Thoracic aorta (tissue), 2 donors: ENCODE data around the gene L1CAM. TPM values are rescaled to one million over a fixed set of nuclear protein-coding genes. Genes with fewer than 3 reads are reported as not detected.

Experiments
- ATAC-seq: fragments of 150-250 bp; one replicate; pipeline ENCODE4 v1.8.0; 2017; ENCODE audit warnings: low read depth; ENCODE audit not compliant: insufficient number of reproducible peaks, low FRiP score
- DNase-seq: peaks from one replicate; pipeline ENCODE4 v3.0.0-alpha.2; 2020; ENCODE audit warnings: low spot score
- H3K27ac ChIP-seq, 2 donors: fragments of 200-600 bp; sonication (generic); 1 replicate in 1 of 2; 2 replicates in 1 of 2; pipeline ENCODE4 v1.5.1; 2016; ENCODE audit warnings: mild to moderate bottlenecking in 2 of 2, moderate library complexity in 2 of 2
- H3K27me3 ChIP-seq: fragments of 200-600 bp; sonication (generic); replicated peaks from 2 replicates; pipeline ENCODE4 v1.6.0; 2016; ENCODE audit warnings: mild to moderate bottlenecking; ENCODE audit not compliant: insufficient read depth
- H3K36me3 ChIP-seq: fragments of 200-600 bp; sonication (generic); one replicate; pipeline ENCODE4 v1.5.1; 2016
- H3K4me1 ChIP-seq, 2 donors: fragments of 200-600 bp; sonication (generic); 1 replicate in 1 of 2; 2 replicates in 1 of 2; pipeline versions ENCODE4 v1.5.1 to v1.6.0; 2016; ENCODE audit warnings: low read depth in 2 of 2, mild to moderate bottlenecking in 1 of 2; ENCODE audit not compliant: control insufficient read depth in 1 of 2
- H3K4me3 ChIP-seq: fragments of 200-600 bp; sonication (generic); 2 replicates; pipeline ENCODE4 v1.5.1; 2016; ENCODE audit warnings: mild to moderate bottlenecking
- H3K9me3 ChIP-seq: fragments of 200-600 bp; sonication (generic); 2 replicates; pipeline ENCODE4 v1.5.1; 2016
- total RNA-seq, 2 donors: library from RNA; depleted of rRNA; stranded (reverse); fragments of >200 nt; gene quantifications; one replicate each; pipeline versions ENCODE4 v1.1.0 to v1.2.3, GENCODE V29; 2016
- TF ChIP-seq, protein P1 (sequence below): fragments of 200-600 bp; sonication (generic); IDR thresholded peaks from one replicate; pipeline ENCODE4 v1.5.1; 2019; ENCODE audit warnings: antibody characterized with exemption

L1CAM gene
- total RNA-seq, 2 donors from 2014 or later: 1.1 to 18.3 TPM

DNA sequence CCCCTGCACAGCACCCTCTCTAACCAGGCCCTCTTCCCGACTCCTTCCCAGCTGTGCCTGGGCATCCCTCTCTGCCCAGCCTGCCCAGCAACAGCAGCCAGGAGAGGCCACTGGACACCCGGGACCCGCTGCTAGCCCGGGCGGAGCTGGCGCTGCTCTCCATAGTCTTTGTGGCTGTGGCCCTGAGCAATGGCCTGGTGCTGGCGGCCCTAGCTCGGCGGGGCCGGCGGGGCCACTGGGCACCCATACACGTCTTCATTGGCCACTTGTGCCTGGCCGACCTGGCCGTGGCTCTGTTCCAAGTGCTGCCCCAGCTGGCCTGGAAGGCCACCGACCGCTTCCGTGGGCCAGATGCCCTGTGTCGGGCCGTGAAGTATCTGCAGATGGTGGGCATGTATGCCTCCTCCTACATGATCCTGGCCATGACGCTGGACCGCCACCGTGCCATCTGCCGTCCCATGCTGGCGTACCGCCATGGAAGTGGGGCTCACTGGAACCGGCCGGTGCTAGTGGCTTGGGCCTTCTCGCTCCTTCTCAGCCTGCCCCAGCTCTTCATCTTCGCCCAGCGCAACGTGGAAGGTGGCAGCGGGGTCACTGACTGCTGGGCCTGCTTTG is 19.6 kb upstream of the L1CAM start:
- Histone ChIP-seq H3K4me1 (no peaks in the 10 kb centered on the region), H3K36me3 (no peaks in the 10 kb centered on the region), H3K9me3 (no peaks in the 10 kb centered on the region), H3K27ac (no peak overlapping the region), H3K4me3 (no peak overlapping the region), H3K27me3 (no peaks in the 10 kb centered on the region)
- DNase-seq (no peak), ATAC-seq (no peak)
- TF ChIP-seq, protein P1, sequence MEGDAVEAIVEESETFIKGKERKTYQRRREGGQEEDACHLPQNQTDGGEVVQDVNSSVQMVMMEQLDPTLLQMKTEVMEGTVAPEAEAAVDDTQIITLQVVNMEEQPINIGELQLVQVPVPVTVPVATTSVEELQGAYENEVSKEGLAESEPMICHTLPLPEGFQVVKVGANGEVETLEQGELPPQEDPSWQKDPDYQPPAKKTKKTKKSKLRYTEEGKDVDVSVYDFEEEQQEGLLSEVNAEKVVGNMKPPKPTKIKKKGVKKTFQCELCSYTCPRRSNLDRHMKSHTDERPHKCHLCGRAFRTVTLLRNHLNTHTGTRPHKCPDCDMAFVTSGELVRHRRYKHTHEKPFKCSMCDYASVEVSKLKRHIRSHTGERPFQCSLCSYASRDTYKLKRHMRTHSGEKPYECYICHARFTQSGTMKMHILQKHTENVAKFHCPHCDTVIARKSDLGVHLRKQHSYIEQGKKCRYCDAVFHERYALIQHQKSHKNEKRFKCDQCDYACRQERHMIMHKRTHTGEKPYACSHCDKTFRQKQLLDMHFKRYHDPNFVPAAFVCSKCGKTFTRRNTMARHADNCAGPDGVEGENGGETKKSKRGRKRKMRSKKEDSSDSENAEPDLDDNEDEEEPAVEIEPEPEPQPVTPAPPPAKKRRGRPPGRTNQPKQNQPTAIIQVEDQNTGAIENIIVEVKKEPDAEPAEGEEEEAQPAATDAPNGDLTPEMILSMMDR: no peak

DNA sequence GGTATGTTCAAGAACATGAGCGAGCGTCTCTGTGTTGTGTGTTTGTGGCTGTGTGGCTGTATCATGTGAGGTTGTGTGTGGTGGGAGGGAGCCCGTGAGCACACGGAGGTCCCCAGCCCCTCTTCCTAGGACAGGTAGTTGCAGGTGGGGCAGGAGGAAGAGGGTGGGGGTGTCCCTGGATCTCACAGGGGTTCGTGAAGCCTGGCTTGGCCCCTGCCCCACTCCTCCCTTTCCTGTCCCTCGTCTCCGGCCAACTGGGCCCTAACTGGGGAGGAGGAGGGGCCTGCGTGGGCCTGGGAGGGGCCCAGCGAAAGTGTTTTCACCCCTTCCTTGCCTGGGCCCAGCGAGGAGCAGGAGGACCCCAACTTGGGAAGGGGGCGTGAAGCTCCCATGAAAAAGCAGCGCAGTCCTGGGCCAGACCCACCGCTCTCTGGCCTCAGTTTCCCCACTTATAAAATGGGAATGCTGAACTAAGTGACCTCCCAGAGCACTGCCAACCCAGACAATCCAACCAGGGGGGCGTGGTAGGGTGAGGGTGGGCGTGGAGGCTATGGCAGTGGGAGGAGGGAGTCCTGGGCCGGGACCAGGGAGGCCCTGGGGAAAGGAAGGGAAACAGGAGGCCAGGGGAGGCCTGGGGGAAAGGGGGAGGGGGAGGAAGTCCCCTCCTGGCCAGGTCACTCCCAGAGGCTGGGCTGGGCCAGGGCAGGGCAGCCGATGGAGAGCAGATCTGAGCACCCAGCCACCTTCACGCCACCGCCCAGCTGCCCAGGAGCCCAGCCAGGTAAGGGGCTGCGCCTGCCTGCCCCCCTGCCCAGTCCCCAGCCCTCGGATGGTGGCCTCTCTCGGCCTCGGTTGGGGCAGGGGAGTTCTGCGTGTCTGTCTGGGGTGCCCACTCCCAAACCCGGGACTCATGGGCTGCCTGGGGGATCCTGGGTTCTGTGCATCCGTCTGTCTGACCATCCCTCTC is 18.3 kb upstream of the L1CAM start, which contains the start of gene AVPR2:
AVPR2 (plus strand) TSS at position 683 of the 967 bp plus-strand sequence. CDS start 473 bp downstream, outside the sequence.
- no peaks in the 10 kb centered on the region for H3K9me3 ChIP-seq
- DNase-seq: no peak
- no peaks in the 10 kb centered on the region for H3K36me3 ChIP-seq
- no peaks in the 10 kb centered on the region for H3K4me1 ChIP-seq
- H3K27ac ChIP-seq: no peak within 1 kb of the TSS
- TF ChIP-seq, protein P1: no peak
- no peaks in the 10 kb centered on the region for H3K27me3 ChIP-seq
- H3K4me3 ChIP-seq: no peak within 1 kb of the TSS
- no peak for ATAC-seq

DNA sequence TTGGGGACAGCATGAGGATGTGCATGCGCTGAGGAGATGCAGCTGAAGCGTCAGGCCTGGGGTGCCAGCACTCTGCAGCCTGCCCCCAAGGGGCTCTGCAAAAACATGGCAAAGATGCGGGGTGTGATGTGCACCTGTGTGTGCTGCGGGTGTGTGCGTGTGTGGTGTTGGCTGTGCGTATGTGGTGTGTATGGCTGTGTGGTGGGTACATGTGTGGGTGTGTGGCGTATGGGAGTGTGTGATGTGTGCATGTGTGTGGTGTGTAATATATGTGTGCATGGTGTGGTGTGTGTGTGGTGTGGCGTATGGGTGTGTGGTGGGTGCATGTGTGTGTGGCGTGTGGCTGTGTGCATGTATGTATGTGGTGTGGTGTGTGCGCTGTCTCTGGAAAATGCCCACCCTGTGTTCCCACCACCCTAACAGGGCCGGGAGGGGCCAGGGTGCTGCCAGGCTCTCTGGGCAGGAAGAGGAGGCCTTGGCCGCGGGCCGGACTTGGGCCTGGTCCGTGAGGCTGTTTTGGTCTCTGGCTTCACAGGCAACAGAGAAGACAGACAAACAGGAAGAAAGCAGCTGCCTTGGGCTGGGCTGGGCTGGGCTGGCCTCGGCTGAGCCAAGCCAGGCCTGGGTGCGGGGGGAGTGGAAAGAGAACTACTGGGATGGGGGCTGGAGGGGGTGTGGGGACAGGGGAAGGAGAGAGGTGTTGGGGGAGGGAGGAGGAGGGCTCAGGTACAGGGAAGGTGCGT is 17.4 kb upstream of the L1CAM start:
- ATAC-seq (no peak), DNase-seq (no peak)
- Histone ChIP-seq H3K36me3 (no peaks in the 10 kb centered on the region), H3K4me1 (no peaks in the 10 kb centered on the region), H3K27ac (no peak overlapping the region), H3K9me3 (no peaks in the 10 kb centered on the region), H3K27me3 (no peaks in the 10 kb centered on the region), H3K4me3 (no peak overlapping the region)
- TF ChIP-seq, protein P1: no peak

DNA sequence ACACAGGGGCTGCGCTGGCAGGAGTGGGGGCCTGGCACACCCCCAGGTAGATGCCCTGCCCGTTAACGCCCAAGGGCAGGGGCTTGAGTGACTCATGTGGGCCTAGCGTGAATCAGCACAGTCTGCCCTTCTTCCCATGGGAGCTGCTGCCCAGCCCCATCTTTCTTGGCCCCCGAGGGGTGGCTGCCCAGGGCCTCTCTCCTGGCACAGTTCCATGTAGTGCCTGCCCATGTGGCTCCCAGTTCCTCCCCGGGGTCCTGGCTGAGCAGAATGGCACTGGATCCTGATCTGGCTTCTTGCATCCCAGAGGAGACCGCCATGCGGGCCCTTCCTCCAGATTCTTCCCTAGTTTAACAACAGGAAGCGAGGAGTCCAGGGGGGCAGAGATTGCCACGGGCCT is 16.4 kb upstream of the L1CAM start:
- no peak overlapping the region for H3K4me3 ChIP-seq
- no peak overlapping the region for H3K27ac ChIP-seq
- H3K36me3 ChIP-seq: no peaks in the 10 kb centered on the region
- ATAC-seq: no peak
- no peaks in the 10 kb centered on the region for H3K27me3 ChIP-seq
- TF ChIP-seq, protein P1: no peak
- DNase-seq: no peak
- no peaks in the 10 kb centered on the region for H3K4me1 ChIP-seq
- no peaks in the 10 kb centered on the region for H3K9me3 ChIP-seq

DNA sequence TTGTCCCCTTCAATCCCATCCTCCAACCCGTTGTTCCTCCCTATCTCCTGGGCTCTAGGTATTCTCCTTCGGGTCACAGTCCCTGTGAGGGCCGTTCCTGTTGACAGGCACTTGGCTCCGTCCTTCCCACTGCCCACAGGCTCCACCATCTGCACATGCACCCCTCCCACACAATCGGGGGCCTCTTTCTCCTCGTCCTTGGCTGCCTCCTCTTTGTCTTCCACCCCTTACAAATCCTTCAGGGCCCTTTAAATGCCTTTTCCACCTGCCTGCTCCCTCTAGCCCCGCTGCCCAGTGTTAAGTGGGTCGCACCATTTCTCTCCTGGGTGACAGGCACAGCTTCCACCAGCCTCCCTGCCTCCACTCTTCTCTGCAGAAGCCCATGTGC is 15.8 kb upstream of the L1CAM start:
- Histone ChIP-seq H3K27me3 (no peaks in the 10 kb centered on the region), H3K4me3 (no peak overlapping the region), H3K36me3 (no peaks in the 10 kb centered on the region), H3K27ac (no peak overlapping the region), H3K9me3 (no peaks in the 10 kb centered on the region), H3K4me1 (no peaks in the 10 kb centered on the region)
- ATAC-seq (no peak), DNase-seq (no peak)
- TF ChIP-seq, protein P1: no peak
